Gastroesophageal sphincter (tissue), 4 donors: ENCODE results near the gene P2RX1. TPM values are rescaled to one million over a fixed set of nuclear protein-coding genes. Genes with fewer than 3 reads are reported as not detected.

Experiments used
- ATAC-seq: fragments of 150-250 bp; one replicate; pipeline ENCODE4 v1.9.1; 2016; ENCODE audit warnings: mild to moderate bottlenecking, moderate library complexity
- H3K27ac ChIP-seq, 4 donors: fragments of 200-600 bp; sonication (generic) in 3 of 4; 1 replicate in 3 of 4; 2 replicates in 1 of 4; pipeline ENCODE4 v1.5.1; 2016 to 2019
- H3K27me3 ChIP-seq: fragments of 200-600 bp; sonication (generic); one replicate; pipeline ENCODE4 v1.5.1; 2019
- H3K36me3 ChIP-seq, 2 donors: fragments of 200-600 bp; sonication (generic); one replicate each; pipeline ENCODE4 v1.5.1; 2019; ENCODE audit warnings: control low read depth in 1 of 2
- H3K4me1 ChIP-seq, 3 donors: fragments of 200-600 bp; sonication (generic); 1 replicate in 2 of 3; 2 replicates in 1 of 3; pipeline ENCODE4 v1.5.1; 2016 to 2019; ENCODE audit warnings: control low read depth in 2 of 3
- H3K4me3 ChIP-seq, 2 donors: fragments of 200-600 bp; sonication (generic); one replicate each; pipeline ENCODE4 v1.5.1; 2019; ENCODE audit warnings: mild to moderate bottlenecking in 1 of 2, moderate library complexity in 1 of 2
- H3K9me3 ChIP-seq, 3 donors: fragments of 200-600 bp; sonication (generic); one replicate each; pipeline ENCODE4 v1.5.1; 2017 to 2019; ENCODE audit warnings: control low read depth in 2 of 3
- EP300 ChIP-seq: sonication (generic); formaldehyde crosslinking; IDR thresholded peaks from one replicate; pipeline ENCODE4 v1.6.1; 2017; ENCODE audit warnings: antibody characterized with exemption, mild to moderate bottlenecking
- POLR2A ChIP-seq, 2 donors: fragments of 450-650 bp; IDR thresholded peaks; one replicate each; pipeline ENCODE4 v1.6.1; 2017; ENCODE audit warnings: antibody characterized with exemption in 2 of 2, mild to moderate bottlenecking in 2 of 2, moderate library complexity in 1 of 2
- POLR2AphosphoS5 ChIP-seq: sonication (generic); formaldehyde crosslinking; IDR thresholded peaks from one replicate; pipeline ENCODE4 v1.6.1; 2017; ENCODE audit warnings: antibody characterized with exemption
- WGBS, 2 donors: methylation state at CpG; one replicate each; pipeline ENCODE4 v1.1.5; 2018; ENCODE audit warnings: low coverage in 1 of 2; 5-methylcytosine and 5-hydroxymethylcytosine counted together
- total RNA-seq, 4 donors: library from RNA; depleted of rRNA; stranded (reverse); fragments of >200 nt; gene quantifications; one replicate each; pipeline ENCODE4 v1.1.0, GENCODE V29; 2016
- TF ChIP-seq, protein P1 (sequence below), 4 experiments: fragments of 200-600 bp in 2 of 4; fragments of 450-650 bp in 2 of 4; sonication (generic) in 1 of 4; IDR thresholded peaks; one replicate each; pipeline ENCODE4 v1.5.1; 2017 to 2019; ENCODE audit warnings: antibody characterized with exemption in 4 of 4, mild to moderate bottlenecking in 2 of 4, moderate library complexity in 2 of 4

Gene P2RX1
- total RNA-seq, 4 donors from 2014 or later = 1.6 to 11.6 (median 3.2) TPM

DNA sequence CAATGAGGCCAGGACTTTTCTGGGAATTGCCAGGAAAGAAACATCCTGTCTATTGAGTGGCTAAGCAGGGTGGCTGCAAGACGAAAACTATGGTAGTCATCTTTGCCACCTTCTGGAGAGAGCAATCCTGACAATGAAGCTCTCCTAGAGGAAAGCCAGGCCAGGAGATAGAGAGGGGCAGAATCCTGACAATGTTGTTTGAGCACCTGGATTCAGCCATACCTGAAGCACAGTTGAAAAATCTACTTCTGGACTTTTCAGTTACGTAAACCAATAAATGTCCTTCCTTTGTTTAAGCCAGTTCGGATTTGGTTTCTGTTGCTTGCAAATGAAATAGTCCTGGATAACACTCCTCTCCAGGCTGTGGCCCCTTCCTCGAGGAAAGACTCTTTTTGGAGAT lies 9.4 kb downstream of the P2RX1 start:
- Histone ChIP-seq H3K27me3 (no peaks in the 10 kb centered on the region), H3K27ac (no peak overlapping the region), H3K36me3 (no peaks in the 10 kb centered on the region), H3K4me3 (no peak overlapping the region), H3K4me1 (peaks cover 0 to 2% (median 0%) of the 10 kb centered on the region in 3 donors), H3K9me3 (no peaks in the 10 kb centered on the region)
- 83% methylated on average over 1 of the region's 4 CpGs; no CpG with 5 or more reads in 1 of the 2 donors for WGBS, 2 donors
- TF ChIP-seq, protein P1, sequence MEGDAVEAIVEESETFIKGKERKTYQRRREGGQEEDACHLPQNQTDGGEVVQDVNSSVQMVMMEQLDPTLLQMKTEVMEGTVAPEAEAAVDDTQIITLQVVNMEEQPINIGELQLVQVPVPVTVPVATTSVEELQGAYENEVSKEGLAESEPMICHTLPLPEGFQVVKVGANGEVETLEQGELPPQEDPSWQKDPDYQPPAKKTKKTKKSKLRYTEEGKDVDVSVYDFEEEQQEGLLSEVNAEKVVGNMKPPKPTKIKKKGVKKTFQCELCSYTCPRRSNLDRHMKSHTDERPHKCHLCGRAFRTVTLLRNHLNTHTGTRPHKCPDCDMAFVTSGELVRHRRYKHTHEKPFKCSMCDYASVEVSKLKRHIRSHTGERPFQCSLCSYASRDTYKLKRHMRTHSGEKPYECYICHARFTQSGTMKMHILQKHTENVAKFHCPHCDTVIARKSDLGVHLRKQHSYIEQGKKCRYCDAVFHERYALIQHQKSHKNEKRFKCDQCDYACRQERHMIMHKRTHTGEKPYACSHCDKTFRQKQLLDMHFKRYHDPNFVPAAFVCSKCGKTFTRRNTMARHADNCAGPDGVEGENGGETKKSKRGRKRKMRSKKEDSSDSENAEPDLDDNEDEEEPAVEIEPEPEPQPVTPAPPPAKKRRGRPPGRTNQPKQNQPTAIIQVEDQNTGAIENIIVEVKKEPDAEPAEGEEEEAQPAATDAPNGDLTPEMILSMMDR (IDR thresholded peaks at IDR 0.05) = no peak
- TF ChIP-seq EP300 (no peak), POLR2A (IDR thresholded peaks at IDR 0.05) (no peak), POLR2AphosphoS5 (no peak)
- no peak for ATAC-seq

DNA sequence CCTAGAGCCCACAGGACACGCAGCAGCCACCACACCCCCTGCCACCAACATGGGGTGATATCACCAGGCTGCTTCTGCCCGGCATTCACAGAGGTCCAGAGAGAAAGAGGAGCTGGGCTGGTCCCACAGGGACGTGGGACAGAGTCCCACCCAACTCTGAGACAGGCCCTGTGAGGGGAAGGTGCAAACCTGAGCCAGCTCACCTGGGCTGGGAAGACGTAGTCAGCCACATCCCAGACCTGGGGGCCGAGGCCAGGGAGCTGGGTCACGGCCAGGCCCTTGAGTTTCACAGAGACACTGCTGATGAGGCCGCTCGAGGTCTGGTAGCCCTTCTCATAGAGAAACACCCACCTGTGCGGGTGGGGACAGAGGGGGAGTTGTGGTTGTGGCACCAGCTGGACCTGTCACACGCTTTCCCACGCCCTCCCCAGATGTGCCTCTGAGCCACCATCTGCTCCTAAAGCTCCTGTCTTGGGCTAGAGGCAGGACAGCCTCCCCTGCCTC lies 11.2 kb downstream of the P2RX1 start:
- H3K36me3 ChIP-seq = no peaks in the 10 kb centered on the region
- H3K4me1 ChIP-seq = no peaks in the 10 kb centered on the region
- no peak for TF ChIP-seq POLR2AphosphoS5
- no peak for TF ChIP-seq EP300
- no peak for TF ChIP-seq POLR2A (IDR thresholded peaks at IDR 0.05)
- TF ChIP-seq, protein P1 (IDR thresholded peaks at IDR 0.05) = no peak
- WGBS, 2 donors = 100% methylated on average over 2 of the region's 11 CpGs; no CpG with 5 or more reads in 1 of the 2 donors
- no peaks in the 10 kb centered on the region for H3K9me3 ChIP-seq
- H3K27me3 ChIP-seq = no peaks in the 10 kb centered on the region
- no peak overlapping the region for H3K4me3 ChIP-seq
- H3K27ac ChIP-seq = no peak overlapping the region
- no peak for ATAC-seq

GRCh38 chr17:3904501-3904900 lies 11.8 kb downstream of the P2RX1 start:
- H3K4me1 ChIP-seq = no peaks in the 10 kb centered on the region
- H3K36me3 ChIP-seq = no peaks in the 10 kb centered on the region
- no CpG with 5 or more reads among the region's 15 CpGs for WGBS, 2 donors
- H3K4me3 ChIP-seq = no peak overlapping the region
- no peaks in the 10 kb centered on the region for H3K27me3 ChIP-seq
- no peak for ATAC-seq
- TF ChIP-seq POLR2A (IDR thresholded peaks at IDR 0.05) (no peak), EP300 (no peak), POLR2AphosphoS5 (no peak)
- TF ChIP-seq, protein P1 (IDR thresholded peaks at IDR 0.05) = no peak
- no peak overlapping the region for H3K27ac ChIP-seq
- H3K9me3 ChIP-seq = no peaks in the 10 kb centered on the region

DNA sequence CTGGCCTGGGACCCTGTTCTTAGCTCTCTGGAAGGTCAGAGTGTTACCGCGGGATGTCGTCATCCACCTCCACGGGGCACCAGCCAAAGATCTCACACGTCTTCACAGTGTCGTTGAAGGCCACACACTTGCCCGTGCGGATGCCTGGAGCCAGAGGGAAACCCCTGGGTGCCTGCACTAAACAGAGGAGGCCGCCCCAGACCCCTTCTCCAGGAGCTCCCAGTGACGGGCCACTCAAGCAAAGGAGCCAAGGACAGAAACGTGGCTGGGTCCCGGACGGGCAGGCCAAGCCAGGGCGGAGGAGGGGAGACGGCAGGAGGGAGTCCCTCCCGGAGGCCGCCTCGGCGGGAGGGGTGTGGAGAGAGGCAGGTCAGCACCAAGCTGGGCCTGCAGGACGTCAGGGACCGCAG lies 12.4 kb downstream of the P2RX1 start:
- H3K4me1 ChIP-seq = no peaks in the 10 kb centered on the region
- H3K36me3 ChIP-seq = no peaks in the 10 kb centered on the region
- TF ChIP-seq, protein P1 (IDR thresholded peaks at IDR 0.05) = no peak
- no peak for TF ChIP-seq POLR2A (IDR thresholded peaks at IDR 0.05)
- no peak for TF ChIP-seq EP300
- no peak for TF ChIP-seq POLR2AphosphoS5
- H3K4me3 ChIP-seq = no peak overlapping the region
- 76 to 78% methylated on average over 4 to 8 of the region's 21 CpGs for WGBS, 2 donors
- no peak for ATAC-seq
- H3K27ac ChIP-seq = no peak overlapping the region
- H3K9me3 ChIP-seq = no peaks in the 10 kb centered on the region
- no peaks in the 10 kb centered on the region for H3K27me3 ChIP-seq

- no peaks in the 10 kb centered on the region for H3K4me1 ChIP-seq
- TF ChIP-seq POLR2AphosphoS5 (no peak), EP300 (no peak), POLR2A (IDR thresholded peaks at IDR 0.05) (no peak)
- TF ChIP-seq, protein P1 (IDR thresholded peaks at IDR 0.05) = no peak
- 100% methylated on average over 6 of the region's 25 CpGs; no CpG with 5 or more reads in 1 of the 2 donors for WGBS, 2 donors
- no peaks in the 10 kb centered on the region for H3K27me3 ChIP-seq
- no peak for ATAC-seq
- no peaks in the 10 kb centered on the region for H3K36me3 ChIP-seq
- H3K9me3 ChIP-seq = no peaks in the 10 kb centered on the region
- H3K4me3 ChIP-seq = no peak overlapping the region
- no peak overlapping the region for H3K27ac ChIP-seq
Measured at GRCh38 chr17:3903051-3903825, 13.0 kb downstream of the P2RX1 start.
